Fibroblast of mammary gland (primary cell): Measurements from ENCODE around the gene NDST4.

Source experiments
- DNase-seq: peaks from one replicate; pipeline ENCODE4 v3.0.0-alpha.2; 2010; ENCODE audit warnings: low read depth
- H3K4me3 ChIP-seq: 2 replicates; pipeline ENCODE4 v1.5.1; 2011; ENCODE audit warnings: low read depth, mild to moderate bottlenecking, low read length, moderate library complexity; ENCODE audit not compliant: control insufficient read depth
- CTCF ChIP-seq: conservative IDR thresholded peaks from 2 replicates; pipeline ENCODE4 v1.5.1; 2011; ENCODE audit warnings: low read depth, low read length, inconsistent platforms; ENCODE audit not compliant: control insufficient read depth, insufficient read depth

The NDST4 gene

GRCh38 chr4:114900934-114901333 is 212.5 kb downstream of the NDST4 start:
- no peak for DNase-seq
- no peak for TF ChIP-seq CTCF
- H3K4me3 ChIP-seq, result no peak overlapping the region

GRCh38 chr4:114890773-114891172 is 222.6 kb downstream of the NDST4 start:
- peak; percentile 10 for DNase-seq
- TF ChIP-seq CTCF, result no peak
- no peak overlapping the region for H3K4me3 ChIP-seq

- H3K4me3 ChIP-seq, result no peak overlapping the region
These were observed 226.7 kb downstream of the NDST4 start for GRCh38 chr4:114886761-114887160.

GRCh38 chr4:114883641-114884040 is 229.8 kb downstream of the NDST4 start:
- no peak for TF ChIP-seq CTCF
- no peak overlapping the region for H3K4me3 ChIP-seq
- no peak for DNase-seq

More at GRCh38 chr4:114886761-114887160, 226.7 kb downstream of the NDST4 start:
- no peak for TF ChIP-seq CTCF
- no peak for DNase-seq

- no peak for DNase-seq
- no peak overlapping the region for H3K4me3 ChIP-seq
- TF ChIP-seq CTCF, result no peak
These were observed 233.3 kb downstream of the NDST4 start for GRCh38 chr4:114879916-114880669.

GRCh38 chr4:114875630-114876029 is 237.8 kb downstream of the NDST4 start:
- H3K4me3 ChIP-seq, result no peak overlapping the region
- TF ChIP-seq CTCF, result no peak
- DNase-seq, result peak; percentile 17
